GM18520 (cell line): ENCODE measurements around the gene CCDC57.
"Not testable (repeated sequence)": the region's sequence is repeated elsewhere in the genome, so short reads cannot be mapped to it uniquely, and the experiment has no call there.

Experiments
- ATAC-seq: cut with Tn5 transposase; IDR thresholded peaks from one replicate; pipeline ENCODE4 v1.9.1; 2021; ENCODE audit not compliant: unreplicated experiment

The CCDC57 gene

GRCh38 chr17:82225368-82226029, 12.9 kb upstream of the CCDC57 start:
- ATAC-seq = no peak

GRCh38 chr17:82224666-82225065, 12.0 kb upstream of the CCDC57 start:
- ATAC-seq = no peak

- no peak for ATAC-seq
Measured at GRCh38 chr17:82223517-82223916, 10.9 kb upstream of the CCDC57 start.

- no peak for ATAC-seq
Measured at GRCh38 chr17:82222816-82223215, 10.2 kb upstream of the CCDC57 start.

GRCh38 chr17:82221341-82221902, 8.8 kb upstream of the CCDC57 start:
- ATAC-seq = no peak

- no peak for ATAC-seq
Measured at GRCh38 chr17:82219753-82220709, 7.4 kb upstream of the CCDC57 start.

GRCh38 chr17:82219083-82219482, 6.4 kb upstream of the CCDC57 start:
- ATAC-seq = no peak

GRCh38 chr17:82218349-82219075, 5.9 kb upstream of the CCDC57 start:
- no peak for ATAC-seq

- no peak for ATAC-seq
Measured at GRCh38 chr17:82217530-82218204, 5.0 kb upstream of the CCDC57 start.

- ATAC-seq = no peak
Measured at GRCh38 chr17:82217120-82217529, 4.5 kb upstream of the CCDC57 start.

GRCh38 chr17:82216301-82217119, 3.9 kb upstream of the CCDC57 start:
- ATAC-seq = peak; percentile 32

- no peak for ATAC-seq
Measured at GRCh38 chr17:82215972-82216300, 3.3 kb upstream of the CCDC57 start.

GRCh38 chr17:82215095-82215971, 2.7 kb upstream of the CCDC57 start:
- no peak for ATAC-seq

- no peak for ATAC-seq
Measured at GRCh38 chr17:82214012-82214628, 1.5 kb upstream of the CCDC57 start.

GRCh38 chr17:82213251-82214011, 789 bp upstream of the CCDC57 start:
- ATAC-seq = no peak

- ATAC-seq = not testable (repeated sequence)
Measured at GRCh38 chr17:82210655-82211054, 2.0 kb downstream of the CCDC57 start.

- ATAC-seq = no peak
Measured at GRCh38 chr17:82205720-82206508, 6.7 kb downstream of the CCDC57 start.
